ENCODE data around the gene RFK.
"Not testable (repeated sequence)": the region's sequence is repeated elsewhere in the genome, so short reads cannot be mapped to it uniquely, and the experiment has no call there.

Gene RFK

GRCh38 chr9:76372336-76372735 lies 21.9 kb downstream of the RFK start:
- Histone ChIP-seq H3K27ac (ENCODE audit: insufficient read depth, low read depth, low read length, poor library complexity, severe bottlenecking) (no peak overlapping the region), H3K4me1 (ENCODE audit: control insufficient read depth, insufficient read depth, low read length) (peaks cover 12% of the 10 kb centered on the region)

GRCh38 chr9:76371901-76372300 lies 22.3 kb downstream of the RFK start:
- no peaks in the 10 kb centered on the region for H3K36me3 ChIP-seq (ENCODE audit: control insufficient read depth, insufficient read depth, low read length)
- peaks cover 10% of the 10 kb centered on the region for H3K4me1 ChIP-seq (ENCODE audit: control insufficient read depth, insufficient read depth, low read length)
- 86 to 100% methylated on average over 1 of the region's 1 CpG for WGBS, 2 experiments
- no peaks in the 10 kb centered on the region for H3K9me3 ChIP-seq (ENCODE audit: control insufficient read depth, low read length)
- H3K27me3 ChIP-seq (ENCODE audit: control insufficient read depth, insufficient read depth, low read length, poor library complexity, severe bottlenecking), result no peaks in the 10 kb centered on the region
- H3K4me3 ChIP-seq (ENCODE audit: insufficient read depth, low read depth, low read length), result no peak overlapping the region
- H3K27ac ChIP-seq (ENCODE audit: insufficient read depth, low read depth, low read length, poor library complexity, severe bottlenecking), result no peak overlapping the region

More at GRCh38 chr9:76372336-76372735, 21.9 kb downstream of the RFK start:
- H3K4me3 ChIP-seq (ENCODE audit: insufficient read depth, low read depth, low read length), result no peak overlapping the region
- no peaks in the 10 kb centered on the region for H3K36me3 ChIP-seq (ENCODE audit: control insufficient read depth, insufficient read depth, low read length)
- no peaks in the 10 kb centered on the region for H3K9me3 ChIP-seq (ENCODE audit: control insufficient read depth, low read length)
- H3K27me3 ChIP-seq (ENCODE audit: control insufficient read depth, insufficient read depth, low read length, poor library complexity, severe bottlenecking), result no peaks in the 10 kb centered on the region

GRCh38 chr9:76370396-76371023 lies 23.7 kb downstream of the RFK start:
- no peaks in the 10 kb centered on the region for H3K36me3 ChIP-seq (ENCODE audit: control insufficient read depth, insufficient read depth, low read length)
- H3K4me1 ChIP-seq (ENCODE audit: control insufficient read depth, insufficient read depth, low read length), result peaks cover 10% of the 10 kb centered on the region
- no peak overlapping the region for H3K4me3 ChIP-seq (ENCODE audit: insufficient read depth, low read depth, low read length)
- no peak overlapping the region for H3K27ac ChIP-seq (ENCODE audit: insufficient read depth, low read depth, low read length, poor library complexity, severe bottlenecking)
- H3K27me3 ChIP-seq (ENCODE audit: control insufficient read depth, insufficient read depth, low read length, poor library complexity, severe bottlenecking), result no peaks in the 10 kb centered on the region
- 89 to 94% methylated on average over 3 of the region's 3 CpGs for WGBS, 2 experiments
- no peaks in the 10 kb centered on the region for H3K9me3 ChIP-seq (ENCODE audit: control insufficient read depth, low read length)

GRCh38 chr9:76369583-76369982 lies 24.6 kb downstream of the RFK start:
- Histone ChIP-seq H3K9me3 (ENCODE audit: control insufficient read depth, low read length) (no peaks in the 10 kb centered on the region), H3K36me3 (ENCODE audit: control insufficient read depth, insufficient read depth, low read length) (no peaks in the 10 kb centered on the region), H3K27me3 (ENCODE audit: control insufficient read depth, insufficient read depth, low read length, poor library complexity, severe bottlenecking) (no peaks in the 10 kb centered on the region), H3K4me1 (ENCODE audit: control insufficient read depth, insufficient read depth, low read length) (peaks cover 10% of the 10 kb centered on the region), H3K4me3 (ENCODE audit: insufficient read depth, low read depth, low read length) (no peak overlapping the region), H3K27ac (ENCODE audit: insufficient read depth, low read depth, low read length, poor library complexity, severe bottlenecking) (no peak overlapping the region)
- WGBS, 2 experiments, result 78 to 91% methylated on average over 4 of the region's 4 CpGs

GRCh38 chr9:76366275-76366674 lies 28.0 kb downstream of the RFK start:
- WGBS, 2 experiments, result 91 to 97% methylated on average over 2 to 4 of the region's 4 CpGs
- Histone ChIP-seq H3K36me3 (ENCODE audit: control insufficient read depth, insufficient read depth, low read length) (no peaks in the 10 kb centered on the region), H3K4me1 (ENCODE audit: control insufficient read depth, insufficient read depth, low read length) (peaks cover 4% of the 10 kb centered on the region), H3K9me3 (ENCODE audit: control insufficient read depth, low read length) (no peaks in the 10 kb centered on the region), H3K27ac (ENCODE audit: insufficient read depth, low read depth, low read length, poor library complexity, severe bottlenecking) (no peak overlapping the region), H3K27me3 (ENCODE audit: control insufficient read depth, insufficient read depth, low read length, poor library complexity, severe bottlenecking) (no peaks in the 10 kb centered on the region), H3K4me3 (ENCODE audit: insufficient read depth, low read depth, low read length) (no peak overlapping the region)

GRCh38 chr9:76365028-76365427 lies 29.2 kb downstream of the RFK start:
- Histone ChIP-seq H3K36me3 (ENCODE audit: control insufficient read depth, insufficient read depth, low read length) (no peaks in the 10 kb centered on the region), H3K4me1 (ENCODE audit: control insufficient read depth, insufficient read depth, low read length) (peaks cover 4% of the 10 kb centered on the region), H3K9me3 (ENCODE audit: control insufficient read depth, low read length) (no peaks in the 10 kb centered on the region), H3K4me3 (ENCODE audit: insufficient read depth, low read depth, low read length) (no peak overlapping the region), H3K27ac (ENCODE audit: insufficient read depth, low read depth, low read length, poor library complexity, severe bottlenecking) (no peak overlapping the region), H3K27me3 (ENCODE audit: control insufficient read depth, insufficient read depth, low read length, poor library complexity, severe bottlenecking) (no peaks in the 10 kb centered on the region)
- 92% methylated on average over 1 of the region's 1 CpG; no CpG with 5 or more reads in 1 of the 2 experiments for WGBS, 2 experiments

- WGBS, 2 experiments, result 93 to 94% methylated on average over 3 of the region's 3 CpGs
- no peak overlapping the region for H3K4me3 ChIP-seq (ENCODE audit: insufficient read depth, low read depth, low read length)
- no peaks in the 10 kb centered on the region for H3K27me3 ChIP-seq (ENCODE audit: control insufficient read depth, insufficient read depth, low read length, poor library complexity, severe bottlenecking)
- no peak overlapping the region for H3K27ac ChIP-seq (ENCODE audit: insufficient read depth, low read depth, low read length, poor library complexity, severe bottlenecking)
- no peaks in the 10 kb centered on the region for H3K9me3 ChIP-seq (ENCODE audit: control insufficient read depth, low read length)
- H3K36me3 ChIP-seq (ENCODE audit: control insufficient read depth, insufficient read depth, low read length), result no peaks in the 10 kb centered on the region
- H3K4me1 ChIP-seq (ENCODE audit: control insufficient read depth, insufficient read depth, low read length), result no peaks in the 10 kb centered on the region
Observed at GRCh38 chr9:76363032-76363395, 31.2 kb downstream of the RFK start.

- WGBS, 2 experiments, result 91 to 93% methylated on average over 16 of the region's 16 CpGs
- H3K36me3 ChIP-seq (ENCODE audit: control insufficient read depth, insufficient read depth, low read length); H3K27me3 ChIP-seq (ENCODE audit: control insufficient read depth, insufficient read depth, low read length, poor library complexity, severe bottlenecking); H3K9me3 ChIP-seq (ENCODE audit: control insufficient read depth, low read length); H3K4me3 ChIP-seq (ENCODE audit: insufficient read depth, low read depth, low read length); H3K27ac ChIP-seq (ENCODE audit: insufficient read depth, low read depth, low read length, poor library complexity, severe bottlenecking); H3K4me1 ChIP-seq (ENCODE audit: control insufficient read depth, insufficient read depth, low read length): not testable (repeated sequence)
Observed at GRCh38 chr9:76362332-76363031, 31.7 kb downstream of the RFK start.

GRCh38 chr9:76359766-76360165 lies 34.5 kb downstream of the RFK start:
- H3K27ac ChIP-seq (ENCODE audit: insufficient read depth, low read depth, low read length, poor library complexity, severe bottlenecking), result no peak overlapping the region
- no peaks in the 10 kb centered on the region for H3K4me1 ChIP-seq (ENCODE audit: control insufficient read depth, insufficient read depth, low read length)
- WGBS, 2 experiments, result 93 to 95% methylated on average over 2 of the region's 2 CpGs
- H3K4me3 ChIP-seq (ENCODE audit: insufficient read depth, low read depth, low read length), result no peak overlapping the region
- no peaks in the 10 kb centered on the region for H3K9me3 ChIP-seq (ENCODE audit: control insufficient read depth, low read length)
- no peaks in the 10 kb centered on the region for H3K36me3 ChIP-seq (ENCODE audit: control insufficient read depth, insufficient read depth, low read length)
- no peaks in the 10 kb centered on the region for H3K27me3 ChIP-seq (ENCODE audit: control insufficient read depth, insufficient read depth, low read length, poor library complexity, severe bottlenecking)

GRCh38 chr9:76359365-76359764 lies 34.9 kb downstream of the RFK start:
- H3K36me3 ChIP-seq (ENCODE audit: control insufficient read depth, insufficient read depth, low read length), result no peaks in the 10 kb centered on the region
- WGBS, 2 experiments, result 93 to 95% methylated on average over 3 to 4 of the region's 4 CpGs
- H3K9me3 ChIP-seq (ENCODE audit: control insufficient read depth, low read length), result no peaks in the 10 kb centered on the region
- H3K4me3 ChIP-seq (ENCODE audit: insufficient read depth, low read depth, low read length), result no peak overlapping the region
- no peak overlapping the region for H3K27ac ChIP-seq (ENCODE audit: insufficient read depth, low read depth, low read length, poor library complexity, severe bottlenecking)
- H3K27me3 ChIP-seq (ENCODE audit: control insufficient read depth, insufficient read depth, low read length, poor library complexity, severe bottlenecking), result no peaks in the 10 kb centered on the region
- no peaks in the 10 kb centered on the region for H3K4me1 ChIP-seq (ENCODE audit: control insufficient read depth, insufficient read depth, low read length)

Data from ectodermal cell (in vitro differentiated cells).